GM19035 (cell line): ENCODE results near the gene PRR18.
A peak's percentile ranks its signal among the peaks of the same experiment; 100 is the strongest.
"Not testable (repeated sequence)": the region's sequence is repeated elsewhere in the genome, so short reads cannot be mapped to it uniquely, and the experiment has no call there.

Experiments
- ATAC-seq: cut with Tn5 transposase; IDR thresholded peaks from one replicate; pipeline ENCODE4 v1.9.1; 2021; ENCODE audit not compliant: unreplicated experiment

PRR18 gene

GRCh38 chr6:166308033-166308768 lies at the start of gene PRR18:
Gene PRR18 (minus strand): TSS chr6:166308392. CDS start chr6:166308142, 250 bp downstream.
- peak; percentile 43 for ATAC-seq

- no peak for ATAC-seq
These were observed 47.4 kb upstream of the PRR18 start for GRCh38 chr6:166355552-166355951.

GRCh38 chr6:166354965-166355364 lies 46.8 kb upstream of the PRR18 start:
- no peak for ATAC-seq

DNA sequence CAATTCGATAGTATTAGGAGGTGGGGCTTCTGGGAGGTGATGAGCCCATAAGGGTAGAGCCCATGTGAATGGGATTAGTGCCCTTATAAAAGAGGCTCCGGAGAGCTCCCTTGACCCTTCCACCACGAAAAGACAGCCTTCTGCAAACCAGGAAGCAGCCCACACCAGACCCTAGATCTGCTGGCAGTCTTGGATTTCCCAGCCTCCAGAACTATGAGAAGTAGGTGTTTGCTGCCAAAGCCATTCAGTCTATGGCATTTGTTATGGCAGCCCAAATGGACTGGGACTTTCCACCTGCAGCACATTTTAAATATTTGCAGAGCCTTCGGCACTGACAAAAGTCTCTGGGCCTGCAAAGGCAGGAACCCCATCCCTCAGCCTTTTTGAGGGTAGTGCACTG lies 46.0 kb upstream of the PRR18 start:
- no peak for ATAC-seq

- ATAC-seq: no peak
These were observed 45.3 kb upstream of the PRR18 start for GRCh38 chr6:166353507-166353906.

- ATAC-seq: no peak
These were observed 44.7 kb upstream of the PRR18 start for GRCh38 chr6:166352923-166353322.

- ATAC-seq: peak; percentile 98
These were observed 43.6 kb upstream of the PRR18 start for GRCh38 chr6:166351715-166352285.

DNA sequence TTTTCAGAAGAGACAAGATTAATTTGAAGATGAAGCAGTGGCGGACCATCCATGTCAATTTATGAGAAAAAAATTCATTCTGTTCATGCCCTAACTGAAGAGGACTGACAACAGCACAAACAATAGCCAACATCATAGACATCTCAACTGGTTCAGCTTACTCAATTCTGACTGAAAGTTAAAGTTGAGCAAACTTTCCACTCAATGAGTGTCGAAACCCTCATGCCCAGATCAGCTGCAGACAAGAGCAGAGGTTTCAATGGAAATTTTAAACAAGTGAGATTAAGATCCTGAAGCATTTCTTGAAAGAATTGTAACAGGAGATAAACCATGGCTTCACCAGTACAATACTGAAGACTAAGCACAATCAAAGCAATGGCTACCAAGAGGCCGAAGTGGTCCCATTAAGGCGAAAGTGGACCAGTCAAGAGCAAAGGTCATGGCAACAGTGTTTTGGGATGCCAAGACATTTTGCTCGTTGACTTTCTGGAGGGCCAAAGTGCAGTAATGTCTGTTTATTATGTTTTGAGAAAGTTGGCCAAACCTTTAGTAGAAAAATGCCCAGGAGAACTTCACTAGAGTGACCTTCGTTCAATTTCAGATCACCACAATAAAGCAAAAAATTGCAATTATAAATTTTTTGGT lies 40.2 kb upstream of the PRR18 start:
- ATAC-seq: no peak

- ATAC-seq: no peak
These were observed 38.8 kb upstream of the PRR18 start for GRCh38 chr6:166346965-166347364.

DNA sequence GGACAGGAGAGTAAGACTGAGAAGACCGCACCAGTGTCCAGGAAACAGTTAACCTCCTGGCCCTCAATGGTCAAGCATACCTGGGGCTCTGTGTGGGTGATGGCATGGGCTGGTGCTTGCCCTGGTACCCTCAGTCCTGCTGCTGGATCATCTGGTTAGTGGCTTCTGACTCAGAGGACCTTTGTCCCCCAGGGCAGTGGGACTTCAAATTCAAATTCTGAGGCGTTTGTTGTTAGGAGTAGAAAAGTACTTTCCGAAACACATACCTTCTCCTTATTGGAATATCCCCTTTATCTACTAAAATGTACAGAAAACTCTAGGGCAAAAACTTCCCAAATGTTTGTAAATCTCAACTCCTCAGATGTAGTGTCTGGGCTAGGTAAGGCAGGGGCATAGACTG lies 38.3 kb upstream of the PRR18 start:
- ATAC-seq: no peak

DNA sequence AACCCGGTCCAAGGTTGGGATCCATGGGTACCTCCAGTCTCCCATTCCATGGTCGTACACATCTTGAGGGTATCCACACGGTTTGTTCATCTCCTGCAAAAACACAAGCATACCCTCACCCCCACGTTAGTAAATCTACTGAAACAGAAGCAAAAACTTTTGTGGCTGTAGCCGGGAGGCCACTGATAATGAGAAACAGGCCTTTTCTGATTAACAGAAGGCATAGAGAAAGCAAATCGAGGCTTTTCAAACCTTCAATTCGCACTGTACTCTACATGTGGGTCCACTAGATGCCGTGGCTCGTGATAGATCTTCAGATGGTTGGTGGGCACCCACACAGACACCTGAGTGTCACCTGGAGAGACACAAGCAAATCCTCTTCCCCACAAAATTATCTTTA lies 37.5 kb upstream of the PRR18 start:
- ATAC-seq: not testable (repeated sequence)

DNA sequence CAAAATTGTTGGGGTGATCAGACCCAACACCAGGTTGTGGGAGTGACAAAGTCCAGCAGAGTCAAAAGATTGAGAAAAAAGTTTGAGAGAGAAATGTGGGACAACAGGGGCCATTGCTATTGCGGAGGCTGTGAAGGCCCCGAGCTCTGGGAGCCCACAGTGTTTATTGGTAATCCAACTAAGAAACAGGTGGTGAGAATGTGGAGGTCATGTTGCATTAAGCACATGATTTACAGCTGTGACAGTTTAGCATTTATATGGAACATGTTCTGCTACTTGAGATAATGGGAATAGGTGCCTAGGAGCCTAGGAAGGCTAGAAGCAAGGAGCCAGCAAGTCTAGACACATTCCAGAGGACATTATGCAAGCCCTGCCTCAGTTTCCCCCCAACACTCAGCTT lies 36.7 kb upstream of the PRR18 start:
- not testable (repeated sequence) for ATAC-seq

- no peak for ATAC-seq
These were observed 36.0 kb upstream of the PRR18 start for GRCh38 chr6:166344240-166344639.

DNA sequence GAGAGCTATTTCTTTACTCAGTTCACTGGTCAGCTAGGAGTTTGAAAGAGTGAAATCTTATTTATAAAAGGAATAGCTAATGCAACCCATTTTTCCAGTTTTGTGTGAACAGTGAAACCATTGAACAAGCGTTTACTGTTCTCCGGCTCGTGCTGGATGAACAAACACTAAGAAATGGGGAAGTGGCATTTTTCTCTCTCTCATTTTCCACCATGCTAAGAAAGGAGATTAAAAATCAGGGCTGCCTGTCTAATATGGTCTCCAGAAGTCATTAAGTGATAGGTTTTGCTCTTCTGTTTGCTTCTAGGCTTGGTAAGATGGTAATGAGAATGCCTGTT lies 34.9 kb upstream of the PRR18 start:
- ATAC-seq: peak; percentile 9

GRCh38 chr6:166342349-166343149 lies 34.4 kb upstream of the PRR18 start, which contains the start of gene SFT2D1:
Gene SFT2D1 (minus strand): TSS chr6:166342545. CDS start chr6:166342481, 64 bp downstream.
- peak; percentile 95 for ATAC-seq

GRCh38 chr6:166341977-166342348 lies 33.8 kb upstream of the PRR18 start:
- no peak for ATAC-seq

DNA sequence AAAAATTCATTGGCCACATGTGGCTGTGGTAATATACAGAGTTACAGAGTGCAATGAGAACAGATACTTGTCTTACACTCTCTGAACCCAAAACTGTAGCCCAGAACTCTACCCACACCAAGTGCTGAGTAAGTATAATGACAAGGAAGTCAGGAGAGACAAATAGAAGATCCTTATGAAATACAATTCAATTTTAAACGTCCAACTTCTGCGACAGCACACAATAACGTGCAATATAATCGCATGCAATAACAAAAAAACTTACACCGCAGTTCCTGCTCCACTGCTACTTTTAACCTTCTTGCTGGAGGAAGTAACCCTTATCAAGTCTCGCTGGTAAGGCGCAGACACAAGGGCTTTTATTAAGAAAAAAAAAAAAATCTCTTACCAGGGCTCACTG lies 33.3 kb upstream of the PRR18 start:
- no peak for ATAC-seq

- ATAC-seq: no peak
These were observed 30.7 kb upstream of the PRR18 start for GRCh38 chr6:166338854-166339253.

DNA sequence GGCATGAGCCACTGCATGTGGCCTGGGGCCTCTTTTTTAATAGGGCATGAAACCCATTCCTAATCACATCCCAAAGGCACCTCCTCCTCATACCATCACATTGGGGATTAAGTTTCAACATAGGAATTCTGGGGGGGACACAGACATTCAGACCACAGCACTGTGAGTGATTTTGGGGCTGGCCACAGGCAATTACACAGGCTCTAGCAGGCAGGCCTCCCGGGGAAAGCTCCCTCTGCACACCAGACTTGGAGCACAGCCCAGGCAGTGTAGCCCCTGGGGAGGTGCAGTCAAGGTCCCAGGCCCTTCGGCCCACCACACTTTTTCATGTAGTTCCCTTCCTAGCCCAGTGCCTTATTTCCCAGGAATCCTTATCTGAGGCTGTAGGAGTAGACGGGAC lies 28.7 kb upstream of the PRR18 start:
- no peak for ATAC-seq

DNA sequence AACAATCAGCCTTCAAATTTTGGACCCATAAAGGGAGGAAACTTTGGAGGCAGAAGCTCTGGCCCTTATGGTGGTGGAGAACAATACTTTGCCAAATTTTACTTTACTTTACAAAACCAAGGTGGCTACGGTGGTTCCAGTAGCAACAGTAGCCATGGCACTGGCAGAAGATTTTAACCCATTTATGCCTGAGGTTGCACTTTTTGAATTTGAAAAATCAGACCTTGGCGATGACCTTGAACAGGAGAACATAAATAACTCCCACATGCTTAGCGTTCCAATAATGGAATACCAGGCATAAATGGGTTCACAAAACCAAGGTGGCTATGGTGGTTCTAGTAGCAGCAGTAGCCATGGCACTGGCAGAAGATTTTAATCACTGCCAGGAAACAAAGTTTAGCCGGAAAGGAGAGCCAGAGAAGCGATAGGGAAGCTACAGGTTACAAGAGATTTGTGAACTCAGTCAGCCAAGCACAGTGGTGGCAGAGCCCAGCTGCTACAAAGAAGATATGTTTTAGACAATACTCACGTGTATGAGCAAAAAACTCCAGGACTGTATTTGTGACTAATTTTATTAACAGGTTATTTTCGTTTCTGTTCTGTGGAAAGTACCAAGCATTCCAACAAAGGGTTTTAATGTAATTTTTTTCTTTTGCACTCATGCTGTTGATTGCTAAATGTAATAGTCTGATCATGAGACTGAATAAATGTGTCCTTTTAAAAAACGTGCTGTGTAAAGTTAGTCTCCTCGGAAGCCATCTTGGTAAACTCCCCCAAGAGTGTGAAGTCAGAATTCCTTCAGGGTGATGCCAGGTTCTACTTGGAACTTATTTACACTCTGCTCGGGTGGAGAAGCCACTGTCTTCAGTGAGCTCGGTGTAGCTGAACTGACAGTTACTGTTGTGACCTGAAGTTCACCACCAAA lies 27.4 kb upstream of the PRR18 start:
- peak; percentile 50 for ATAC-seq
